Cardiac fibroblast (primary cell): Measurements from ENCODE around the gene UNC13D.

Experiments used
- DNase-seq, 2 donors: peaks; one replicate each; pipeline versions ENCODE4 v3.0.0 to v3.0.0-alpha.2; 2010; ENCODE audit warnings: low read depth in 2 of 2
- H3K4me3 ChIP-seq, 2 donors: replicated peaks in 1 of 2; 1 replicate in 1 of 2; 2 replicates in 1 of 2; pipeline ENCODE4 v1.5.1; 2011; ENCODE audit warnings: low read depth in 2 of 2, low read length in 2 of 2, mild to moderate bottlenecking in 2 of 2, moderate library complexity in 1 of 2
- CTCF ChIP-seq: IDR thresholded peaks from one replicate; pipeline ENCODE4 v1.5.1; 2011; ENCODE audit warnings: low read depth, mild to moderate bottlenecking, low read length, inconsistent platforms

UNC13D gene

GRCh38 chr17:75845933-75846691 is 1.9 kb upstream of the UNC13D start:
- no peak overlapping the region for H3K4me3 ChIP-seq
- DNase-seq: no peak
- no peak for TF ChIP-seq CTCF

GRCh38 chr17:75845058-75845711 is 981 bp upstream of the UNC13D start:
- DNase-seq: peak; percentile 71 to 79
- no peak overlapping the region for H3K4me3 ChIP-seq
- peak; percentile 81 for TF ChIP-seq CTCF

- no peak for TF ChIP-seq CTCF
- no peak overlapping the region for H3K4me3 ChIP-seq
- no peak for DNase-seq
These were observed 390 bp upstream of the UNC13D start for GRCh38 chr17:75844530-75845057.

- H3K4me3 ChIP-seq: no peak overlapping the region
- no peak for DNase-seq
- no peak for TF ChIP-seq CTCF
These were observed 1.1 kb downstream of the UNC13D start for GRCh38 chr17:75842963-75843576.

GRCh38 chr17:75842411-75842810 is 1.8 kb downstream of the UNC13D start:
- DNase-seq: no peak
- no peak overlapping the region for H3K4me3 ChIP-seq
- TF ChIP-seq CTCF: no peak

GRCh38 chr17:75840799-75841164 is 3.4 kb downstream of the UNC13D start:
- no peak for TF ChIP-seq CTCF
- no peak overlapping the region for H3K4me3 ChIP-seq
- no peak for DNase-seq
